IMR-90 (cell line): ENCODE data around the gene NDUFS7. TPM values are rescaled to one million over a fixed set of nuclear protein-coding genes. Genes with fewer than 3 reads are reported as not detected.

Experiments
- ATAC-seq: fragments of 200-7000 bp; cut with Tn5 transposase; 2 replicates; pipeline ENCODE4 v1.9.1; 2020; ENCODE audit warnings: low read depth, mild to moderate bottlenecking, moderate library complexity
- BruUV-seq: library from RNA; stranded (reverse); fragments of 400-500 nt; replicated peaks from 2 replicates; lab custom pipeline; 2021; lab: Mats Ljungman, UMichigan
- CTCF ChIA-PET: fragments of 300-600 bp; formaldehyde crosslinking; extraction: SDS; loops from one replicate; lab custom pipeline; 2021; ENCODE audit warnings: antibody characterized with exemption; lab: Yijun Ruan, JAX
- POLR2A ChIA-PET: fragments of 300-600 bp; sonication (Branson Sonifier 250); formaldehyde crosslinking; loops from one replicate; lab custom pipeline; 2022; ENCODE audit warnings: antibody characterized with exemption; ENCODE audit not compliant: unreplicated experiment; lab: Charles Lee
- DNase-seq: peaks from one replicate; pipeline ENCODE4 v3.0.0; 2013
- H2AFZ ChIP-seq: replicated peaks from 2 replicates; pipeline ENCODE3; 2013; ENCODE audit warnings: low read length, mild to moderate bottlenecking; ENCODE audit not compliant: poor library complexity
- H2AK5ac ChIP-seq: 2 replicates; pipeline ENCODE4 v1.6.1; 2013; ENCODE audit warnings: low read depth, low read length, inconsistent platforms
- H2AK9ac ChIP-seq: replicated peaks from 2 replicates; pipeline ENCODE3; 2013; ENCODE audit warnings: mild to moderate bottlenecking, low read depth, low read length, moderate library complexity; ENCODE audit not compliant: poor library complexity
- H2BK120ac ChIP-seq: 2 replicates; pipeline ENCODE4 v1.6.1; 2013; ENCODE audit warnings: low read depth, low read length, inconsistent platforms
- H2BK15ac ChIP-seq: 3 replicates; pipeline ENCODE4 v1.6.1; 2013; ENCODE audit warnings: low read depth, low read length, inconsistent platforms
- H2BK20ac ChIP-seq: 2 replicates; pipeline ENCODE4 v1.6.1; 2013; ENCODE audit warnings: low read depth, mild to moderate bottlenecking, inconsistent platforms, low read length, moderate library complexity
- H2BK5ac ChIP-seq: 2 replicates; pipeline ENCODE4 v1.6.1; 2013; ENCODE audit warnings: mild to moderate bottlenecking, low read depth, low read length, inconsistent platforms; ENCODE audit not compliant: poor library complexity, severe bottlenecking
- H3K14ac ChIP-seq: replicated peaks from 2 replicates; pipeline ENCODE4 v1.6.1; 2013; ENCODE audit warnings: low read depth, low read length, inconsistent platforms
- H3K18ac ChIP-seq: 2 replicates; pipeline ENCODE4 v1.6.1; 2013; ENCODE audit warnings: low read depth, low read length, control low read depth
- H3K23ac ChIP-seq: 2 replicates; pipeline ENCODE4 v1.6.1; 2013; ENCODE audit warnings: low read depth, low read length, inconsistent platforms
- H3K27ac ChIP-seq: 2 replicates; pipeline ENCODE4 v1.5.1; 2013; ENCODE audit warnings: mild to moderate bottlenecking, control low read depth, low read length; ENCODE audit not compliant: insufficient read depth
- H3K27me3 ChIP-seq: 2 replicates; pipeline ENCODE4 v1.6.1; 2013; ENCODE audit warnings: low read length; ENCODE audit not compliant: control insufficient read depth, insufficient read depth
- H3K36me3 ChIP-seq: 2 replicates; pipeline ENCODE4 v1.6.1; 2013; ENCODE audit warnings: low read length, mixed read lengths; ENCODE audit not compliant: control insufficient read depth, insufficient read depth
- H3K4ac ChIP-seq: 2 replicates; pipeline ENCODE4 v1.6.1; 2013; ENCODE audit warnings: low read depth, low read length, inconsistent platforms
- H3K4me1 ChIP-seq: 2 replicates; pipeline ENCODE4 v1.6.1; 2013; ENCODE audit warnings: low read length, mixed read lengths; ENCODE audit not compliant: control insufficient read depth, insufficient read depth
- H3K4me2 ChIP-seq: 2 replicates; pipeline ENCODE4 v1.6.1; 2013; ENCODE audit warnings: low read depth, mild to moderate bottlenecking, control low read depth, low read length, moderate library complexity
- H3K4me3 ChIP-seq: 2 replicates; pipeline ENCODE4 v1.5.1; 2013; ENCODE audit warnings: low read depth, mild to moderate bottlenecking, control low read depth, low read length, moderate library complexity; ENCODE audit not compliant: insufficient read depth
- H3K56ac ChIP-seq: 2 replicates; pipeline ENCODE4 v1.6.1; 2013; ENCODE audit warnings: low read length, inconsistent platforms; ENCODE audit not compliant: insufficient read depth; ENCODE audit errors: extremely low read depth
- H3K79me1 ChIP-seq, 2 experiments: 2 replicates each; pipeline ENCODE4 v1.6.1; 2013; ENCODE audit warnings: low read length in 2 of 2, inconsistent platforms in 1 of 2, low read depth in 1 of 2
- H3K9ac ChIP-seq: 2 replicates; pipeline ENCODE4 v1.6.1; 2013; ENCODE audit warnings: low read depth, low read length, control low read depth
- H3K9me1 ChIP-seq: 2 replicates; pipeline ENCODE4 v1.6.1; 2013; ENCODE audit warnings: low read length, inconsistent platforms; ENCODE audit not compliant: insufficient read depth
- H3K9me3 ChIP-seq: 2 replicates; pipeline ENCODE4 v1.6.1; 2013; ENCODE audit warnings: low read length; ENCODE audit not compliant: control insufficient read depth, insufficient read depth
- H4K20me1 ChIP-seq: 2 replicates; pipeline ENCODE4 v1.6.1; 2013; ENCODE audit warnings: low read length, inconsistent platforms; ENCODE audit not compliant: insufficient read depth
- H4K5ac ChIP-seq: 2 replicates; pipeline ENCODE4 v1.6.1; 2013; ENCODE audit warnings: mild to moderate bottlenecking, low read depth, low read length, control low read depth
- H4K8ac ChIP-seq, 2 experiments: 2 replicates each; pipeline ENCODE4 v1.6.1; 2013; ENCODE audit warnings: low read depth in 2 of 2, low read length in 2 of 2, control low read depth in 1 of 2, inconsistent platforms in 1 of 2
- H4K91ac ChIP-seq: 2 replicates; pipeline ENCODE4 v1.6.1; 2013; ENCODE audit warnings: low read depth, low read length, inconsistent platforms; ENCODE audit not compliant: insufficient read depth
- BHLHE40 ChIP-seq: fragments of 150-350 bp; IDR thresholded peaks from 2 replicates; pipeline ENCODE4 v1.6.1; 2016; ENCODE audit warnings: mild to moderate bottlenecking, low read depth, low read length
- ELK1 ChIP-seq: fragments of 150-350 bp; IDR thresholded peaks from 2 replicates; pipeline ENCODE4 v1.6.1; 2016; ENCODE audit warnings: low read depth, mild to moderate bottlenecking, low read length, moderate library complexity, borderline replicate concordance
- WGBS, 2 experiments: methylation state at CpG; one replicate each; pipeline versions ENCODE4 v1.1.5 to v1.1.7; 2013; ENCODE audit warnings: missing lambda C conversion rate in 2 of 2; ENCODE audit not compliant: insufficient read length in 1 of 2; ENCODE audit errors: extremely low coverage in 2 of 2; 5-methylcytosine and 5-hydroxymethylcytosine counted together
- dilution Hi-C: fragments of 300-500 bp; cut with HindIII; formaldehyde crosslinking; loops from one replicate; pipeline ENCODE4 v1.14.3; 2018; ENCODE audit warnings: low sequenced_read_pairs; ENCODE audit not compliant: unreplicated experiment
- in situ Hi-C: fragments of 300-500 bp; cut with MboI; formaldehyde crosslinking; loops from 3 replicates; pipeline ENCODE4 v1.14.3; 2019; ENCODE audit warnings: low sequenced_read_pairs, inconsistent platforms, mixed read lengths
- intact Hi-C: fragments of 100-400 bp; cut with micrococcal nuclease; formaldehyde crosslinking; loops from 2 replicates; pipeline ENCODE4 v1.10.0; 2022
- polyA plus RNA-seq, 3 experiments: library from polyadenylated mRNA; depleted of rRNA; stranded (reverse); fragments of >200 nt; gene quantifications; 2 replicates each; pipeline ENCODE4 v1.2.3, GENCODE V29; 2012; ENCODE audit warnings: low replicate concordance in 1 of 3
- total RNA-seq: library from RNA; depleted of rRNA; stranded (reverse); fragments of >200 nt; gene quantifications from 2 replicates; pipeline ENCODE4 v1.2.3, GENCODE V29; 2012

The NDUFS7 gene
- total and polyA plus RNA-seq, 2 of the 4 experiments (the other 2 are of a cell fraction): 60.8 to 136 TPM

GRCh38 chr19:1373042-1373533 is 10.6 kb upstream of the NDUFS7 start:
- Histone ChIP-seq H3K27me3 (no peaks in the 10 kb centered on the region), H3K23ac (no peak overlapping the region), H3K79me1 (peaks cover 2 to 17% of the 10 kb centered on the region in 2 experiments; a peak in 3 of 4 replicates), H3K14ac (no peak overlapping the region), H2BK15ac (no peak overlapping the region), H4K91ac (no peak overlapping the region), H3K18ac (no peak overlapping the region), H2AK9ac (no peak overlapping the region), H4K5ac (no peak overlapping the region), H2BK120ac (no peak overlapping the region), H2BK5ac (no peak overlapping the region), H3K9ac (no peak overlapping the region), H2BK20ac (no peak overlapping the region), H4K8ac (no peak overlapping the region), H3K4ac (no peak overlapping the region), H3K4me3 (no peak overlapping the region), H2AK5ac (peak overlapping the region; percentile 56), H3K56ac (no peak overlapping the region), H3K9me3 (no peaks in the 10 kb centered on the region), H3K36me3 (peaks cover 60% of the 10 kb centered on the region), H3K4me2 (no peak overlapping the region), H3K9me1 (peaks cover 3% of the 10 kb centered on the region; the same call in 1 of the 2 replicates), H3K27ac (peak overlapping the region; percentile 14; the same call in 1 of the 2 replicates), H4K20me1 (peaks cover 3% of the 10 kb centered on the region; the same call in 1 of the 2 replicates), H3K4me1 (peaks cover 9% of the 10 kb centered on the region), H2AFZ (peak overlapping the region; percentile 56)
- POLR2A ChIA-PET: no interaction called here
- dilution Hi-C loops: no loop called here
- ATAC-seq: peak; percentile 30; the same call in 1 of the 2 replicates
- no peak for DNase-seq
- BruUV-seq: no TSS peak
- intact Hi-C loops: no loop called here
- WGBS, 2 experiments: 78% methylated on average over 11 of the region's 20 CpGs; no CpG with 5 or more reads in 1 of the 2 experiments
- CTCF ChIA-PET: no interaction called here
- no peak for TF ChIP-seq ELK1
- TF ChIP-seq BHLHE40: peak; percentile 43; the same call in 1 of the 2 replicates
- in situ Hi-C loops: no loop called here
